Caco-2 (cell line): ENCODE results near the gene RGL4. TPM values are rescaled to one million over a fixed set of nuclear protein-coding genes. Genes with fewer than 3 reads are reported as not detected.
"Not testable (repeated sequence)": the region's sequence is repeated elsewhere in the genome, so short reads cannot be mapped to it uniquely, and the experiment has no call there.

Source experiments
- BruUV-seq: library from RNA; stranded (reverse); fragments of 400-500 nt; replicated peaks from 2 replicates; lab custom pipeline; 2021; lab: Mats Ljungman, UMichigan
- CTCF ChIA-PET: fragments of 300-600 bp; sonication (Branson Sonifier 250); formaldehyde crosslinking; loops from one replicate; lab custom pipeline; 2022; ENCODE audit warnings: antibody characterized with exemption; lab: Charles Lee
- POLR2A ChIA-PET: fragments of 300-600 bp; sonication (Branson Sonifier 250); formaldehyde crosslinking; loops from one replicate; lab custom pipeline; 2022; ENCODE audit warnings: antibody characterized with exemption; lab: Charles Lee
- DNase-seq, 2 experiments: peaks; one replicate each; pipeline versions ENCODE4 v3.0.0 to v3.0.0-alpha.2; 2020 to 2022
- H3K27me3 ChIP-seq: replicated peaks from 2 replicates; pipeline ENCODE4 v1.6.0; 2011; ENCODE audit warnings: low read length; ENCODE audit not compliant: control insufficient read depth, insufficient read depth
- H3K36me3 ChIP-seq: 2 replicates; pipeline ENCODE4 v1.5.1; 2011; ENCODE audit warnings: low read length; ENCODE audit not compliant: control insufficient read depth, insufficient read depth
- H3K4me1 ChIP-seq: fragments of 250-450 bp; sonication (Bioruptor Pico); 2 replicates; pipeline ENCODE4 v1.5.1; 2020; ENCODE audit warnings: mild to moderate bottlenecking
- H3K4me3 ChIP-seq: 2 replicates; pipeline ENCODE4 v1.5.1; 2011; ENCODE audit warnings: low read depth, mild to moderate bottlenecking, control low read depth, low read length
- H3K9me3 ChIP-seq: fragments of 250-450 bp; sonication (Bioruptor Pico); 2 replicates; pipeline ENCODE4 v1.5.1; 2020; ENCODE audit warnings: mild to moderate bottlenecking, moderate library complexity
- H3K27ac Mint-ChIP-seq: one replicate; pipeline ENCODE4 v1.8.0; 2022; ENCODE audit warnings: mixed read lengths; ENCODE audit not compliant: unreplicated experiment
- H3K27me3 Mint-ChIP-seq: one replicate; pipeline ENCODE4 v1.8.0; 2022; ENCODE audit warnings: mixed read lengths; ENCODE audit not compliant: insufficient read depth, unreplicated experiment
- H3K36me3 Mint-ChIP-seq: one replicate; pipeline ENCODE4 v1.8.0; 2022; ENCODE audit warnings: mild to moderate bottlenecking, mixed read lengths; ENCODE audit not compliant: insufficient read depth, unreplicated experiment
- H3K4me1 Mint-ChIP-seq: one replicate; pipeline ENCODE4 v1.8.0; 2022; ENCODE audit warnings: low read depth, mixed read lengths; ENCODE audit not compliant: unreplicated experiment
- H3K4me3 Mint-ChIP-seq: one replicate; pipeline ENCODE4 v1.8.0; 2022; ENCODE audit warnings: mild to moderate bottlenecking, moderate library complexity, mixed read lengths; ENCODE audit not compliant: unreplicated experiment
- H3K9me3 Mint-ChIP-seq: one replicate; pipeline ENCODE4 v1.8.0; 2022; ENCODE audit warnings: mixed read lengths; ENCODE audit not compliant: unreplicated experiment
- CTCF ChIP-seq, 2 experiments: fragments of 200-600 bp in 1 of 2; IDR thresholded peaks; 1 replicate in 1 of 2; 2 replicates in 1 of 2; pipeline versions ENCODE4 v1.5.1 to v1.8.0; 2011 to 2022; ENCODE audit warnings: antibody characterized with exemption in 1 of 2, control low read depth in 1 of 2, inconsistent platforms in 1 of 2, low read depth in 1 of 2, low read length in 1 of 2, mild to moderate bottlenecking in 1 of 2, moderate library complexity in 1 of 2; ENCODE audit not compliant: insufficient read depth in 1 of 2, severe bottlenecking in 1 of 2, unreplicated experiment in 1 of 2
- intact Hi-C: fragments of 100-400 bp; cut with micrococcal nuclease; formaldehyde crosslinking; loops from one replicate; pipeline ENCODE4 v1.10.0; 2022; ENCODE audit not compliant: unreplicated experiment
- total RNA-seq: library from RNA; stranded (reverse); gene quantifications from 2 replicates; pipeline ENCODE4 v1.2.3, GENCODE V29; 2022

RGL4 gene
- total RNA-seq, 1 experiment from 2014 or later = not detected

DNA sequence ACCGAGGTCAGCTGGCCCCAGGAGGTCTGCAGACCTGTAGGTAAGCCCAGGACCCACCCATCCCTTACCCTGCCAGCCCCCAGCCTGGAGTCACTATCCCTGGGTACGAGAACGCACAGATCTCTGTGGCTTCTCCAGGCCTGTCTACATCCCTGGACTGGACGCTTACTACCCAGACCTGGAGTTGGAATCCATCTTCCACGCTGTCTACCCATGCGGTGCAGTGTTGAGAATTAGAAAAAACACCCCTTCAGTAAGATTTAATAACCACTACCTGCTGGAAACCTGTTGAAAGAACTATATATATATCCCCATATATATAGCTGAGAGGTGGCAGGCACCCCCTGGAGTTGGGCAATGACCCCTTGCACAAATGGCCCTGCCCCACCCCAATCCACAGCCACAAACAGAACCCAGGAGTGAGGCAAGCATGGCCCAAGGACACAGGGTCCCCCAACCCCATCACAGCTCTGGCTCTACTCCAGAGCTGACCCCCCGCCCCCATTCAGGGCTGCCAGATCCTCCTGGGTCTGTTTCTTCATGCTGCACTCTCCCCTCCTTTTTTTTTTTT is 17.7 kb upstream of the RGL4 start:
- H3K27me3 Mint-ChIP-seq = no peaks in the 10 kb centered on the region
- H3K27ac Mint-ChIP-seq = no peak overlapping the region
- H3K36me3 Mint-ChIP-seq = peaks cover 4% of the 10 kb centered on the region
- BruUV-seq = no TSS peak
- CTCF ChIA-PET = no interaction called here
- POLR2A ChIA-PET = no interaction called here
- H3K9me3 Mint-ChIP-seq = no peaks in the 10 kb centered on the region
- H3K4me3 Mint-ChIP-seq = no peak overlapping the region
- TF ChIP-seq CTCF (IDR thresholded peaks at IDR 0.05; ENCODE audit: insufficient read depth in 1 of 2, low read depth in 1 of 2, low read length in 1 of 2, severe bottlenecking in 1 of 2, unreplicated experiment in 1 of 2) = no peak
- Histone ChIP-seq H3K9me3 (no peaks in the 10 kb centered on the region), H3K36me3 (no peaks in the 10 kb centered on the region), H3K27me3 (no peaks in the 10 kb centered on the region), H3K4me3 (no peak overlapping the region), H3K4me1 (0 out of 2 replicates have a peak, but pooled peaks cover 3% of the 10 kb centered on the region)
- intact Hi-C loops = no loop called here
- no peak for DNase-seq
- no peaks in the 10 kb centered on the region for H3K4me1 Mint-ChIP-seq

DNA sequence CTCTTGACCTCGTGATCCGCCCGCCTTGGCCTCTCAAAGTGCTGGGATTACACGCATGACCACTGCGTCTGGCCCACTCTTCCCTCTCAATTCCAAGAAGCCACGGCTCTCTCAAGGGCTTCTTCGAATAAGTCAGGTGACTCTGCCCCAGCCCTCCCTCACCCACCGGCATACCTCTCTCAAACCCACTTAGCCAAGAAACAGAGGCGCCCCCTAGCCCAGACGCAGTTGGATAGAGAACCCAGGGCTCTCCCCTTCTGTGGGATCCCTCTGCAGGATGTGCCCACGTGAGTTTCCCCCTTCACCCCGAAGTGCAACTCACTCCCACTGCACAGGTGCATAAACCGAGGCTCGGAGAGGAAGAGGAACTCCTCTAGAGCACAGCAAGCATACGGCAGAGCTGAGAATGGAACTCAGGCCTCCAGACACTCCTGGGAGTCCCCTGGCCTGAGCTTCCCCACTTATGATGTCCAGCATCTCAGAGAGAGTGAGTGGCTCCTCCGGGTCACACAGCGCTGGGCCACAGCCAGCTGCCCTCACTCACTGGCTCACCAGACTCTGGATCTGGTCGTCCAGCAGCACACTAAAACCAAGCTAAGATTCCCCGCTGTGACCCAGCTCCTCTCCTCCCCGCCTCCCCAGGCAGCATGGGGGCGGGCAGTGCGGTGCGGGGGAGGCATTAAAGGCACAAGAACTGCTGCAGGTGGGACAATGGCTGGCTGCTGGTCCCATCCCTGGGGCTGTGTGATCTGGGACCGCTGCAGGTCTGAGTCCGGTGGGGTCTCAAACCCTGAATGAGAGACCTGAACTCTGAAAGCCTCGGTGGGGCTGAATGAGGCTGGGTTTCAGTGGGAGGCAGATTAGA is 16.8 kb upstream of the RGL4 start:
- H3K27ac Mint-ChIP-seq = peak overlapping the region; percentile 39
- peaks cover 4% of the 10 kb centered on the region for H3K36me3 Mint-ChIP-seq
- H3K9me3 Mint-ChIP-seq = no peaks in the 10 kb centered on the region
- DNase-seq = no peak
- BruUV-seq = no TSS peak
- intact Hi-C loops = no loop called here
- no peak overlapping the region for H3K4me3 Mint-ChIP-seq
- H3K27me3 Mint-ChIP-seq = no peaks in the 10 kb centered on the region
- ChIA-PET CTCF (no interaction called here), POLR2A (no interaction called here)
- H3K4me1 Mint-ChIP-seq = no peaks in the 10 kb centered on the region
- Histone ChIP-seq H3K9me3 (no peaks in the 10 kb centered on the region), H3K27me3 (no peaks in the 10 kb centered on the region), H3K36me3 (no peaks in the 10 kb centered on the region), H3K4me3 (no peak overlapping the region), H3K4me1 (0 out of 2 replicates have a peak, but pooled peaks cover 3% of the 10 kb centered on the region)
- TF ChIP-seq CTCF (IDR thresholded peaks at IDR 0.05; ENCODE audit: insufficient read depth in 1 of 2, low read depth in 1 of 2, low read length in 1 of 2, severe bottlenecking in 1 of 2, unreplicated experiment in 1 of 2) = no peak

- H3K27me3 ChIP-seq, H3K36me3 Mint-ChIP-seq, H3K4me1 Mint-ChIP-seq, POLR2A ChIA-PET, H3K9me3 ChIP-seq, H3K4me1 ChIP-seq, H3K4me3 Mint-ChIP-seq, H3K9me3 Mint-ChIP-seq, DNase-seq, H3K36me3 ChIP-seq, intact Hi-C loops, H3K4me3 ChIP-seq, H3K27me3 Mint-ChIP-seq, BruUV-seq, CTCF ChIA-PET: not testable (repeated sequence)
- peak overlapping the region; percentile 42 for H3K27ac Mint-ChIP-seq
Measured at GRCh38 chr22:23674886-23675501, 15.8 kb upstream of the RGL4 start.
